Measurements from ENCODE around the gene KIF9.
"Not testable (repeated sequence)": the region's sequence is repeated elsewhere in the genome, so short reads cannot be mapped to it uniquely, and the experiment has no call there.

- TF ChIP-seq CTCF (conservative IDR thresholded peaks at IDR 0.05); ZFX (IDR thresholded peaks at IDR 0.05): not testable (repeated sequence)
Measured at GRCh38 chr3:47316151-47316550, 33.6 kb upstream of the KIF9 start.

Data from C4-2B (cell line).